ENCODE measurements around the gene FOXC2. TPM values are rescaled to one million over a fixed set of nuclear protein-coding genes. Genes with fewer than 3 reads are reported as not detected.

FOXC2 gene
- total RNA-seq (44.0 and 47.0 TPM in 2 replicates), polyA plus RNA-seq (7.2 and 7.7 TPM in 2 replicates), polyA minus RNA-seq (3.8 and 6.0 TPM in 2 replicates), Bru-seq, nascent RNA (percentile 88 among the genes with signal in this experiment), BruChase-seq, experiment 1, labeled RNA remaining after a 6-hour chase (percentile 76 among the genes with signal in this experiment), BruChase-seq, experiment 2, labeled RNA remaining after a 2-hour chase (percentile 97 among the genes with signal in this experiment)
- polyA plus RNA-seq (2011; cell fraction: cytosol; rRNA removed): 7.2 and 7.9 TPM in 2 replicates
- polyA plus RNA-seq (2011; cell fraction: nucleus; rRNA removed): 8.5 and 9.7 TPM in 2 replicates
- 54.1 and 60.0 TPM in 2 replicates for polyA plus RNA-seq (2012)
- 3.3 TPM for polyA minus RNA-seq (2011; cell fraction: cytosol; rRNA and poly(A)+ RNA removed)
- polyA minus RNA-seq (2011; cell fraction: nucleus; rRNA and poly(A)+ RNA removed): 9.2 and 14.3 TPM in 2 replicates
- long read RNA-seq, transcript FOXC2-202 (1 exons, 2,900 nt): major isoform, 55 of 102 reads
- long read RNA-seq, transcript FOXC2-201 (1 exons, 2,478 nt): minor isoform, 47 of 102 reads
- long read RNA-seq, partial matches to known transcripts: 0 of 102 reads
- long read RNA-seq, other reads (novel, unspliced or antisense): 0 of 102 reads

GRCh38 chr16:86566601-86566965 is at the start of gene FOXC2:
FOXC2 (plus strand) TSS chr16:86566829; CDS start chr16:86567336, 507 bp downstream.
- Histone ChIP-seq H3K36me3 (ENCODE audit: control insufficient read depth in 2 of 2, extremely low read depth in 1 of 2, insufficient read depth in 2 of 2, low read length in 2 of 2) (peaks cover 2 to 5% of the 10 kb centered on the region in 2 experiments), H4K20me1 (replicated peaks; ENCODE audit: control insufficient read depth, extremely low read depth, insufficient read depth, low read length) (no peaks in the 10 kb centered on the region), H3K27me3 (ENCODE audit: control insufficient read depth in 2 of 2, insufficient read depth in 2 of 2, low read length in 2 of 2) (no peaks in the 10 kb centered on the region), H3K27ac (ENCODE audit: insufficient read depth, low read depth, low read length) (peak within 1 kb of the TSS; percentile 78), H3K9me1 (replicated peaks; ENCODE audit: control insufficient read depth, extremely low read depth, insufficient read depth, low read length) (no peaks in the 10 kb centered on the region), H3K4me1 (ENCODE audit: control insufficient read depth, extremely low read depth, insufficient read depth, low read length) (peaks cover 24% of the 10 kb centered on the region), H2AFZ (ENCODE audit: low read depth, low read length) (peak within 1 kb of the TSS; percentile 30), H3K9me3 (replicated peaks; ENCODE audit: control insufficient read depth, insufficient read depth, low read length) (no peaks in the 10 kb centered on the region), H3K9ac (replicated peaks; ENCODE audit: extremely low read depth, insufficient read depth, low read length) (peak within 1 kb of the TSS; percentile 86), H3K4me2 (ENCODE audit: insufficient read depth, low read length) (peak within 1 kb of the TSS; percentile 98), H3K4me3 (replicated peaks in 1 of 3; ENCODE audit: insufficient read depth in 1 of 3, low read depth in 1 of 3, low read length in 3 of 3) (peak within 1 kb of the TSS; percentile 82 to 99 (median 94)), H3K79me2 (ENCODE audit: control insufficient read depth, insufficient read depth, low read length) (peaks cover 63% of the 10 kb centered on the region)
- no TSS peak for BruUV-seq (replicated peaks)
- ChIA-PET CTCF (interaction anchor here (0.8 to 10.4 kb wide), 8 partner anchors 95 to 731 kb away, joined by 3 to 283 read pairs (median 5); no protein-coding TSS in a partner anchor), POLR2A (interaction anchor here (0.6 to 1.7 kb wide), 2 partner anchors 285 to 495 kb away, joined by 3 to 6 read pairs; no protein-coding TSS in a partner anchor)
- dilution Hi-C loops (cut with MboI; ENCODE audit: extremely low pct_ligation_motif_present, low sequenced_read_pairs): no loop called here
- DNase-seq (ENCODE audit: low read depth, low spot score) (peak; percentile 96), FAIRE-seq (peak; percentile 84)
- TF ChIP-seq JUN (IDR thresholded peaks at IDR 0.05; ENCODE audit: borderline replicate concordance, insufficient read depth, insufficient read length, low read depth) (no peak), MYC (IDR thresholded peaks at IDR 0.05; ENCODE audit: low read depth, low read length) (no peak), POLR2A (IDR thresholded peaks at IDR 0.05; ENCODE audit: low read depth, low read length) (peak; percentile 92), MAX (IDR thresholded peaks at IDR 0.05; ENCODE audit: insufficient read depth, insufficient read length) (no peak), CTCF (IDR thresholded peaks at IDR 0.05; ENCODE audit: extremely low read depth in 1 of 2, insufficient read depth in 1 of 2, low read depth in 1 of 2, low read length in 2 of 2) (no peak), GATA2 (IDR thresholded peaks at IDR 0.05; ENCODE audit: insufficient read depth, insufficient read length, low read depth, low read length) (no peak), FOS (IDR thresholded peaks at IDR 0.05; ENCODE audit: borderline replicate concordance, insufficient read depth, low read length) (no peak), EZH2 (IDR thresholded peaks at IDR 0.05; ENCODE audit: borderline replicate concordance, low read depth, low read length, severe bottlenecking) (no peak), POLR2AphosphoS5 (IDR thresholded peaks at IDR 0.05; ENCODE audit: insufficient read depth, low read depth, low read length) (peak; percentile 76)
- intact Hi-C loops (cut with micrococcal nuclease): loop anchor here (1.0 to 2.0 kb wide), 5 partner anchors 175 to 612 kb away; no protein-coding TSS in a partner anchor

Measured in endothelial cell of umbilical vein (primary cell).